Mesendoderm (in vitro differentiated cells): ENCODE results near the gene DMXL2.
"Not testable (repeated sequence)": the region's sequence is repeated elsewhere in the genome, so short reads cannot be mapped to it uniquely, and the experiment has no call there.

Experiments used
- DNase-seq: peaks from one replicate; pipeline ENCODE4 v3.0.0; 2013
- H2AK5ac ChIP-seq: 2 replicates; pipeline ENCODE4 v1.6.1; 2013; ENCODE audit warnings: low read length, inconsistent platforms
- H2BK120ac ChIP-seq: 2 replicates; pipeline ENCODE4 v1.6.1; 2013; ENCODE audit warnings: low read depth, mild to moderate bottlenecking, low read length, moderate library complexity, mixed read lengths
- H2BK15ac ChIP-seq: replicated peaks from 2 replicates; pipeline ENCODE4 v1.6.1; 2013; ENCODE audit warnings: low read depth, mild to moderate bottlenecking, moderate library complexity
- H2BK5ac ChIP-seq: 2 replicates; pipeline ENCODE4 v1.6.1; 2013; ENCODE audit warnings: low read length, inconsistent platforms
- H3K18ac ChIP-seq: 2 replicates; pipeline ENCODE4 v1.6.1; 2013; ENCODE audit warnings: mild to moderate bottlenecking, low read length, mixed read lengths
- H3K23ac ChIP-seq: one replicate; pipeline ENCODE4 v1.6.1; 2013; ENCODE audit warnings: low read length
- H3K27ac ChIP-seq: 2 replicates; pipeline ENCODE4 v1.5.1; 2013; ENCODE audit warnings: low read depth, mild to moderate bottlenecking, inconsistent platforms, low read length, moderate library complexity
- H3K27me3 ChIP-seq: 2 replicates; pipeline ENCODE4 v1.6.1; 2013; ENCODE audit warnings: low read length, control low read depth, mild to moderate bottlenecking, inconsistent platforms; ENCODE audit not compliant: insufficient read depth, poor library complexity
- H3K36me3 ChIP-seq: 2 replicates; pipeline ENCODE4 v1.6.1; 2013; ENCODE audit warnings: low read length, inconsistent platforms; ENCODE audit not compliant: control insufficient read depth, insufficient read depth
- H3K4ac ChIP-seq: one replicate; pipeline ENCODE4 v1.6.1; 2013; ENCODE audit warnings: low read depth, mild to moderate bottlenecking, low read length, moderate library complexity
- H3K4me1 ChIP-seq: 2 replicates; pipeline ENCODE4 v1.6.1; 2013; ENCODE audit warnings: low read depth, low read length, inconsistent platforms; ENCODE audit not compliant: control insufficient read depth
- H3K4me2 ChIP-seq: 2 replicates; pipeline ENCODE4 v1.6.1; 2013; ENCODE audit warnings: low read length
- H3K4me3 ChIP-seq: 2 replicates; pipeline ENCODE4 v1.5.1; 2013; ENCODE audit warnings: mild to moderate bottlenecking, low read length
- H3K56ac ChIP-seq: one replicate; pipeline ENCODE4 v1.6.1; 2013; ENCODE audit warnings: low read length
- H3K79me1 ChIP-seq: 2 replicates; pipeline ENCODE4 v1.6.1; 2013; ENCODE audit warnings: low read length, inconsistent platforms
- H3K79me2 ChIP-seq: 2 replicates; pipeline ENCODE4 v1.6.1; 2013; ENCODE audit warnings: mild to moderate bottlenecking, low read length; ENCODE audit not compliant: control insufficient read depth, insufficient read depth
- H3K9ac ChIP-seq: 2 replicates; pipeline ENCODE4 v1.6.1; 2013; ENCODE audit warnings: low read length, inconsistent platforms
- H4K5ac ChIP-seq: one replicate; pipeline ENCODE4 v1.6.1; 2013; ENCODE audit warnings: low read length
- H4K8ac ChIP-seq: one replicate; pipeline ENCODE4 v1.6.1; 2013; ENCODE audit warnings: low read depth, mild to moderate bottlenecking, control low read depth, low read length, moderate library complexity
- WGBS: extraction: QIAGEN DNeasy Blood & Tissue Kit; methylation state at CpG from one replicate; pipeline ENCODE4 v1.1.7; 2013; ENCODE audit warnings: low lambda C conversion rate, missing lambda C conversion rate; ENCODE audit not compliant: insufficient coverage; ENCODE audit errors: extremely low coverage; 5-methylcytosine and 5-hydroxymethylcytosine counted together

Gene DMXL2

DNA sequence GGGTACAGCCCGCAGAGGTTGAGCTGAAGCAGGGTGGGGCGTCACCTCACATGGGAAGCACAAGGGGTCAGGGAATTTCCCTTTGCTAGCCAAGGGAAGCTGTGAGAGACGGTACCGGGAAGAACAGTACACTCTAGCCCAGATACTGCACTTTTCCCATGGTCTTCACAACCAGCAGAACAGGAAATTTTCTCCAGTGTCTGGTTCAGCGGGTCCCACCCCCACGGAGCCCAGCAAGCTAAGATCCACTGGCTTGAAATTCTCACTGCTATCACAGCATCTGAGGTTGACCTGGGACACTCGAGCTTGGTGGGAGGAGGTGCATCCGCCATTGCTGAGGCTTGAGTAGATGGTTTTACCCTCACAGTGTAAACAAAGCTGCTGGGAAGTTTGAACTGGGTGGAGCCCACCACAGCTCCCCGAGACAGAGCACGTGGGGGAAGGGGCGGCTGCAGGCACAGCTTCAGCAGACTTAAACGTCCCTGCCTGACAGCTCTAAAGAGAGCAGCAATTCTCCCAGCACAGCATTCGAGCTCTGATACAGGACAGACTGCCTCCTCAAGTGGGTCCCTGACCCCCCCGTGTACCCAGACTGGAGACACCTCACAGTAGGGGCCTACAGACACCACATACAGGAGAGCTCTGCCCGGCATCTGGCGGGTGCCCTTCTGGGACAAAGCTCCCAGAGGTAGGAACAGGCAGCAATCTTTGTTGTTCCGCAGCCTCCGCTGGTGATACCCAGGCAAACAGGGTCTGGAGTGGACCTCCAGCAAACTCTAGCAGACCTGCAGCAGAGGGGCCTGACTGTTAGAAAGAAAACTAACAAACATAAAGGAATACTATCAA, 53.4 kb downstream of the DMXL2 start:
- peak overlapping the region; percentile 42 for H3K56ac ChIP-seq
- H3K36me3 ChIP-seq, H2BK15ac ChIP-seq, H2BK5ac ChIP-seq, H3K18ac ChIP-seq, H3K27ac ChIP-seq, H3K4me3 ChIP-seq, H3K4ac ChIP-seq, H4K5ac ChIP-seq, H3K9ac ChIP-seq, H2AK5ac ChIP-seq, H3K23ac ChIP-seq, H3K4me1 ChIP-seq, H2BK120ac ChIP-seq, H3K4me2 ChIP-seq, H3K27me3 ChIP-seq, H4K8ac ChIP-seq, H3K79me2 ChIP-seq, H3K79me1 ChIP-seq: not testable (repeated sequence)
- DNase-seq: peak; percentile 2
- WGBS: no CpG with 5 or more reads among the region's 18 CpGs

GRCh38 chr15:51561271-51561670, 61.3 kb downstream of the DMXL2 start:
- Histone ChIP-seq H3K36me3 (no peaks in the 10 kb centered on the region), H3K18ac (no peak overlapping the region), H3K27me3 (no peaks in the 10 kb centered on the region), H3K56ac (no peak overlapping the region), H3K79me2 (no peaks in the 10 kb centered on the region), H2BK5ac (no peak overlapping the region), H3K23ac (no peak overlapping the region), H3K4me1 (no peaks in the 10 kb centered on the region), H4K8ac (no peak overlapping the region), H2BK120ac (no peak overlapping the region), H3K4me3 (no peak overlapping the region), H4K5ac (no peak overlapping the region), H3K4ac (no peak overlapping the region), H2AK5ac (no peak overlapping the region), H3K27ac (no peak overlapping the region), H3K79me1 (no peaks in the 10 kb centered on the region), H3K4me2 (no peak overlapping the region), H3K9ac (no peak overlapping the region), H2BK15ac (no peak overlapping the region)
- peak; percentile 53 for DNase-seq
- no CpG with 5 or more reads among the region's 5 CpGs for WGBS

- H4K8ac ChIP-seq: no peak overlapping the region
- no peak overlapping the region for H3K9ac ChIP-seq
- no peak overlapping the region for H2BK5ac ChIP-seq
- no peak overlapping the region for H3K56ac ChIP-seq
- no peak overlapping the region for H3K4me3 ChIP-seq
- no peak overlapping the region for H4K5ac ChIP-seq
- no peak overlapping the region for H2BK15ac ChIP-seq
- H3K4me1 ChIP-seq: no peaks in the 10 kb centered on the region
- no CpG with 5 or more reads among the region's 3 CpGs for WGBS
- H3K27me3 ChIP-seq: no peaks in the 10 kb centered on the region
- DNase-seq: no peak
- no peak overlapping the region for H3K27ac ChIP-seq
- no peak overlapping the region for H2BK120ac ChIP-seq
- no peaks in the 10 kb centered on the region for H3K36me3 ChIP-seq
- no peak overlapping the region for H3K23ac ChIP-seq
- H3K4me2 ChIP-seq: no peak overlapping the region
- H3K18ac ChIP-seq: no peak overlapping the region
- H3K79me2 ChIP-seq: no peaks in the 10 kb centered on the region
- no peaks in the 10 kb centered on the region for H3K79me1 ChIP-seq
- no peak overlapping the region for H2AK5ac ChIP-seq
- H3K4ac ChIP-seq: no peak overlapping the region
These were observed 63.7 kb downstream of the DMXL2 start for GRCh38 chr15:51558876-51559275.

- no peaks in the 10 kb centered on the region for H3K4me1 ChIP-seq
- H3K27ac ChIP-seq: no peak overlapping the region
- H4K5ac ChIP-seq: no peak overlapping the region
- H2BK15ac ChIP-seq: no peak overlapping the region
- no peaks in the 10 kb centered on the region for H3K79me2 ChIP-seq
- no peak overlapping the region for H2AK5ac ChIP-seq
- no peak overlapping the region for H3K9ac ChIP-seq
- H4K8ac ChIP-seq: no peak overlapping the region
- H3K4me3 ChIP-seq: no peak overlapping the region
- no peak overlapping the region for H2BK5ac ChIP-seq
- no peaks in the 10 kb centered on the region for H3K79me1 ChIP-seq
- no peaks in the 10 kb centered on the region for H3K36me3 ChIP-seq
- H3K56ac ChIP-seq: no peak overlapping the region
- no peak for DNase-seq
- H2BK120ac ChIP-seq: no peak overlapping the region
- no peak overlapping the region for H3K23ac ChIP-seq
- H3K4ac ChIP-seq: no peak overlapping the region
- no peak overlapping the region for H3K18ac ChIP-seq
- no CpG with 5 or more reads among the region's 3 CpGs for WGBS
- no peaks in the 10 kb centered on the region for H3K27me3 ChIP-seq
- H3K4me2 ChIP-seq: no peak overlapping the region
These were observed 64.2 kb downstream of the DMXL2 start for GRCh38 chr15:51558411-51558810.

GRCh38 chr15:51550841-51551240, 71.7 kb downstream of the DMXL2 start:
- Histone ChIP-seq H3K27me3 (no peaks in the 10 kb centered on the region), H2BK120ac (no peak overlapping the region), H3K79me1 (no peaks in the 10 kb centered on the region), H2BK15ac (no peak overlapping the region), H3K36me3 (no peaks in the 10 kb centered on the region), H3K4ac (no peak overlapping the region), H3K56ac (no peak overlapping the region), H3K18ac (no peak overlapping the region), H3K27ac (no peak overlapping the region), H3K23ac (no peak overlapping the region), H3K4me1 (no peaks in the 10 kb centered on the region), H2BK5ac (no peak overlapping the region), H4K8ac (no peak overlapping the region), H3K4me3 (no peak overlapping the region), H3K9ac (no peak overlapping the region), H4K5ac (no peak overlapping the region), H3K4me2 (no peak overlapping the region), H3K79me2 (no peaks in the 10 kb centered on the region), H2AK5ac (no peak overlapping the region)
- no peak for DNase-seq
- WGBS: no CpG with 5 or more reads among the region's 2 CpGs

DNA sequence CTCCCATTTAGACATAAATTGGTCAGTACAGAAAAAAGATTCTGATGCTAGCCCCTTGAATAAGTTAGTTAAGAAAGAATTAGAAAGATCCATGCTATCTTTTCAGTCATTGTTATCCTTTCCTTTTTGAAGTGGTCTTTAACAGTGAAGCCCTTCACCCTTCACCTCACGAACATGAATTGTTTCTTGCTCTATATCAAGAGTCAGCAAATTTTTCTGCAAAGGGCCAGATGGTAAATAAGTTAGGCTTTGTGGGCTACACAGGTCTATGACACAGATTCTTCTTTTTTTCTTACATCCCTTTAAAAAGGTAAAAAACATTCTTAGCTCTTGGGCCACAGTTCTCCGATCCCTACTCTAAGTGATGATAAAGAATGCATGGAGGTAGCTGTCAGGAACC, 74.9 kb downstream of the DMXL2 start:
- Histone ChIP-seq H3K4me3 (no peak overlapping the region), H3K4ac (no peak overlapping the region), H3K4me1 (no peaks in the 10 kb centered on the region), H2BK120ac (no peak overlapping the region), H3K4me2 (no peak overlapping the region), H3K27me3 (no peaks in the 10 kb centered on the region), H3K18ac (no peak overlapping the region), H3K79me1 (no peaks in the 10 kb centered on the region), H4K5ac (no peak overlapping the region), H2BK15ac (no peak overlapping the region), H3K27ac (no peak overlapping the region), H3K36me3 (no peaks in the 10 kb centered on the region), H2AK5ac (no peak overlapping the region), H3K79me2 (no peaks in the 10 kb centered on the region), H4K8ac (no peak overlapping the region), H2BK5ac (no peak overlapping the region), H3K56ac (no peak overlapping the region), H3K23ac (no peak overlapping the region), H3K9ac (no peak overlapping the region)
- no CpG with 5 or more reads among the region's 2 CpGs for WGBS
- DNase-seq: no peak
